Spleen (tissue), 7 donors: Measurements from ENCODE around the gene RANBP3.

ENCODE experiments used
- POLR2AphosphoS5 ChIP-seq, 3 donors: sonication (generic); formaldehyde crosslinking; IDR thresholded peaks; one replicate each; pipeline ENCODE4 v1.5.1; 2017; ENCODE audit warnings: antibody characterized with exemption in 3 of 3
- TF ChIP-seq, protein P1 (sequence below), 11 experiments: fragments of 200-600 bp in 7 of 11; fragments of 450-650 bp in 4 of 11; sonication (generic) in 4 of 11; IDR thresholded peaks in 8 of 11; conservative IDR thresholded peaks in 3 of 11; 1 replicate in 7 of 11; 2 replicates in 4 of 11; pipeline versions ENCODE4 v1.4.0 to v1.8.0; 2016 to 2021; ENCODE audit warnings: antibody characterized with exemption in 11 of 11, inconsistent platforms in 4 of 11, mild to moderate bottlenecking in 1 of 11
- donor health status: DM: no; HTN: no; CAD: no; lungs with moderate emphysema.
- donor health status: DM: no; HTN: no; CAD: no.
- donor health status: DM: no; HTN: no; CAD: no.

DNA sequence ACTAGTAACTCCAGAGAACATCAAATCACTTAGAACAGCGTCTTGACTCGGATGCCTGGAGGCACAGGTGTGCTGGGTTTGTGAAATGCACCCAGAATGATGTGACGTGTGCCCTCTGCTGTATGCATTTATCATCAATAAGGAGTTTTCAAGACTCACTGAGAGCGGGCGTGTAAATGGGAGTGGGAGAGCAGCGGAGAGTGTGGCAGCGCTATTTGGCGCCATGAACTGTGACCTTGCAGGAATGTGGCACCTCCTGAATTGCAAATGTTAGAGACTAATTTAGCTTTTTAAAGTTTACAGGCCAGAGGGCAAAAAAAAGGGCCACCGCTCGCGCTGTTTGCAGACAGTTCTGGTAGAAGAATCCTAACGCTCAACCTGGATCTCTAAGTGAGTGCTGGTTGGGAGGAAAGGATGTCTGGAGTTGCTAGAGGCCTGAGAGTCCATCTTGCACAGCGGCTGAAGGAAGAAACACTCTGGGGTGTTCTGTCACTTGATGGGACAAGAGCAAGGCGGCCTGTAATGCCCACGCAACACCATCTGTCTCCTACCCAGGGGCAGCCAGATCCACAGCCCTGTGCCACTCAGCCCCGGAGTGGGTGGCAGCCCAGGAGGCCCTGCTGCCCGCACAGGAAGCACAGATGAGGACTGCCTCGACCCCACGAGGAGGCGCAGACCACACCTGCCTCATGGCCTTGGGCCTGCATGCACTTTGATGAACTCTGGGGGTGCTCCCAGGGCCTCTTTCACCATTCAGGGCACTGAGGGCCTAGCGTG is 19.7 kb downstream of the RANBP3 start:
- TF ChIP-seq, protein P1, sequence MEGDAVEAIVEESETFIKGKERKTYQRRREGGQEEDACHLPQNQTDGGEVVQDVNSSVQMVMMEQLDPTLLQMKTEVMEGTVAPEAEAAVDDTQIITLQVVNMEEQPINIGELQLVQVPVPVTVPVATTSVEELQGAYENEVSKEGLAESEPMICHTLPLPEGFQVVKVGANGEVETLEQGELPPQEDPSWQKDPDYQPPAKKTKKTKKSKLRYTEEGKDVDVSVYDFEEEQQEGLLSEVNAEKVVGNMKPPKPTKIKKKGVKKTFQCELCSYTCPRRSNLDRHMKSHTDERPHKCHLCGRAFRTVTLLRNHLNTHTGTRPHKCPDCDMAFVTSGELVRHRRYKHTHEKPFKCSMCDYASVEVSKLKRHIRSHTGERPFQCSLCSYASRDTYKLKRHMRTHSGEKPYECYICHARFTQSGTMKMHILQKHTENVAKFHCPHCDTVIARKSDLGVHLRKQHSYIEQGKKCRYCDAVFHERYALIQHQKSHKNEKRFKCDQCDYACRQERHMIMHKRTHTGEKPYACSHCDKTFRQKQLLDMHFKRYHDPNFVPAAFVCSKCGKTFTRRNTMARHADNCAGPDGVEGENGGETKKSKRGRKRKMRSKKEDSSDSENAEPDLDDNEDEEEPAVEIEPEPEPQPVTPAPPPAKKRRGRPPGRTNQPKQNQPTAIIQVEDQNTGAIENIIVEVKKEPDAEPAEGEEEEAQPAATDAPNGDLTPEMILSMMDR (IDR thresholded peaks at IDR 0.05 in 8 of 11, conservative IDR thresholded peaks at IDR 0.05 in 3 of 11) = no peak
- TF ChIP-seq POLR2AphosphoS5 (IDR thresholded peaks at IDR 0.05) = peak in 1 of 3 donors; percentile 47
